ENCODE data around the gene ARHGAP4.

The ARHGAP4 gene

DNA sequence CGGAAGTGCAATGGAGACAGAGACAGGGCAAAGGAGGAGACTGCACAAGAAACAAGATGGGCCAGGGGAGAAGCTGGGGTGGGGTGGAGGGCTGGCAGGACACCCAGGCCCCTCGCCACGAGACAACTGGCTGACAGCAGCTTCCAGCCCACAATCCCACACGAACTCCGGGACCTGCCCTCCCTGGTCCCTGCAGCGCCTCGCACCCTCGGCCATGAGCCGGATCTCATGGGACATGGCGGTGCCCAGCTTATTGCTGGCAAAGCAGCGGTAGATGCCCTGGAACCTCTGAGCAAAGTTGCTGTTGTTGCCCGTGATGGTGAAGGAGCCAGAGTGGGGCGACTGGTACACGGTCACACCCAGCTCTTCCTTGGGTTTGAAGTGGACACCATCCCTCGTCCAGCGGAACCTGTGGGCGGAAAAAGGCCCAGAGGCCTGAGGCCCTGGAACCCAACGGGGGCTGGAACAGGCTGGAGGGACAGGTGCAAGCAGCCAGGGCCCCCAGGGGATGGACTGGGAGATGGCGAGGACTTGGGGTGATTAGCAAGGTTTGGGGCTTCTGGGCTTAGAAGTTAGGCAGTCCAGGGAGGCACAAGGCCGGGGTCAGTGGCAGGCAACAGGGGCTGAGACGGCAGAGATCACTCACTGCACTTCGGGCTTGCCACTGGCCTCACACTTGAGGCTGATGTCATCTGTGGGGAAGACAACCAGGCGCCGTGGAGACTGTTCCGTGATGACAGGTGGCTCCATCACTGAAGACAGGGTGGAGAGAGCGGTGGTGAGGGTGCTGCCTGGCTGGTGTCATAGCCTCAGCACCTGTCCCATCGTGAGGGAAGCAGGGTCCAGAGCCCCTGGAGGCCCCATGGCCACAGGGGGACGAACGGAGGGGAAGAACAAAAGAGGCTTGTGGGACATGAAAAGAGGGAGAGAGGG is 53.9 kb downstream of the ARHGAP4 start:
- H3K36me3 ChIP-seq (ENCODE audit: control insufficient read depth in 5 of 5, insufficient read depth in 5 of 5, low read length in 5 of 5), result no peaks in the 10 kb centered on the region
- H3K4me1 ChIP-seq (ENCODE audit: control insufficient read depth in 5 of 5, insufficient read depth in 5 of 5, low read length in 5 of 5), result no peaks in the 10 kb centered on the region
- H3K27me3 ChIP-seq (ENCODE audit: control insufficient read depth in 5 of 5, insufficient read depth in 4 of 5, low read length in 5 of 5), result peaks cover 18 to 67% (median 57%) of the 10 kb centered on the region in 5 donors
- H3K27ac ChIP-seq (ENCODE audit: low read depth, low read length), result no peak overlapping the region
- H3K9ac ChIP-seq (ENCODE audit: low read length in 5 of 5), result no peak overlapping the region
- peaks cover 0 to 2% (median 0%) of the 10 kb centered on the region in 5 donors for H3K9me3 ChIP-seq (ENCODE audit: control insufficient read depth in 5 of 5, low read length in 5 of 5)
- H3K4me3 ChIP-seq (ENCODE audit: low read depth in 1 of 5, low read length in 5 of 5), result no peak overlapping the region

DNA sequence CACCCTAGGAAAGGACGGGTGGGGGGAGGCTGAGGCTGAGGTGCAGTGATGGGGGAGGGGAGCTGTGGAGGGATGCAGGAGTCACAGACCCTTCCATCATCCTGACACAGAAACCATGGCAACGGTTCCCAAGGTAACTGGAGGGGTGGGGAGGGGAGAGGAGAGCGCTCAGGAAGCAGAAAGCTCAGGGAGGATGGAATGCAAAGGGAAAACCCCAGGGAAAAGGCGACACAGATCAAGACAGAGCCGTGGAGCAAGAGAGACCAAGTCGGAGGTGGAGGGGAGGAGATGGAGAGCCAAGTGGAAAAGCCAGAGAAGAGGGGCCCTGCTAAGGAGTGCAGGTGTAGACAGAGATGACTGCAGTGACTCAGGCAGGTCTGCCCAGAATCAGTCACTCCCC is 54.6 kb downstream of the ARHGAP4 start:
- Histone ChIP-seq H3K27ac (ENCODE audit: low read depth, low read length) (no peak overlapping the region), H3K9me3 (ENCODE audit: control insufficient read depth in 5 of 5, low read length in 5 of 5) (peaks cover 0 to 6% (median 0%) of the 10 kb centered on the region in 5 donors), H3K4me3 (ENCODE audit: low read depth in 1 of 5, low read length in 5 of 5) (no peak overlapping the region), H3K36me3 (ENCODE audit: control insufficient read depth in 5 of 5, insufficient read depth in 5 of 5, low read length in 5 of 5) (no peaks in the 10 kb centered on the region), H3K27me3 (ENCODE audit: control insufficient read depth in 5 of 5, insufficient read depth in 4 of 5, low read length in 5 of 5) (peaks cover 18 to 67% (median 60%) of the 10 kb centered on the region in 5 donors), H3K4me1 (ENCODE audit: control insufficient read depth in 5 of 5, insufficient read depth in 5 of 5, low read length in 5 of 5) (no peaks in the 10 kb centered on the region), H3K9ac (ENCODE audit: low read length in 5 of 5) (no peak overlapping the region)

DNA sequence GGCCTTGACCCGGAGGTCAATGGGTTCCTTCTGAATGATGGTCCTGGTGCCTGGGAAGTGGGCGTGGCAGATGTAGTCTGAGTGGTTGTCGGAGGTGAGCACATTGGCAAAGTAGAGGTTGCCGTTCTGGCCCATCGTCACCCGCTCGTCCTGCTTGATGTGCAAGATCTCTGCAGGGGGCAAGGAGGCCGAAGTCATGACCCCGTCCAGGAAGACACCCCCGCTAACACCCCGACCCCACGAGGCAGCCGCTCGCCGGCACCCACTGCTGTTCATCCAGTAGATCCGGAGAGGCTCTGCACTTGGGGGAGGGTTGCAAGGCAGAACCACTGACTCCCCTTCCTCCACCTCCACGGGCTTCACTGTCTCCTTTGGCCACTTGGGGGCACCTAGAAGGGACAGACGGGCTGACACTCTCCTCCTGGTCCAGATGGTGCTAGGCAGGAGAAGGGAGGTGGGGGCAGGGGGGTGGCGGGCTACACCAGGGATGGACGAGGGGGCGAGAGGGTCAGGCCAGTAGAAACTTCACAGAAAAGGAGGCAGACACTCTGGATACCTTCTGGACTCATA is 55.2 kb downstream of the ARHGAP4 start:
- Histone ChIP-seq H3K27ac (ENCODE audit: low read depth, low read length) (no peak overlapping the region), H3K27me3 (ENCODE audit: control insufficient read depth in 5 of 5, insufficient read depth in 4 of 5, low read length in 5 of 5) (peaks cover 16 to 62% (median 56%) of the 10 kb centered on the region in 5 donors), H3K9me3 (ENCODE audit: control insufficient read depth in 5 of 5, low read length in 5 of 5) (peaks cover 0 to 6% (median 0%) of the 10 kb centered on the region in 5 donors), H3K4me1 (ENCODE audit: control insufficient read depth in 5 of 5, insufficient read depth in 5 of 5, low read length in 5 of 5) (no peaks in the 10 kb centered on the region), H3K9ac (ENCODE audit: low read length in 5 of 5) (no peak overlapping the region), H3K36me3 (ENCODE audit: control insufficient read depth in 5 of 5, insufficient read depth in 5 of 5, low read length in 5 of 5) (no peaks in the 10 kb centered on the region), H3K4me3 (ENCODE audit: low read depth in 1 of 5, low read length in 5 of 5) (no peak overlapping the region)

DNA sequence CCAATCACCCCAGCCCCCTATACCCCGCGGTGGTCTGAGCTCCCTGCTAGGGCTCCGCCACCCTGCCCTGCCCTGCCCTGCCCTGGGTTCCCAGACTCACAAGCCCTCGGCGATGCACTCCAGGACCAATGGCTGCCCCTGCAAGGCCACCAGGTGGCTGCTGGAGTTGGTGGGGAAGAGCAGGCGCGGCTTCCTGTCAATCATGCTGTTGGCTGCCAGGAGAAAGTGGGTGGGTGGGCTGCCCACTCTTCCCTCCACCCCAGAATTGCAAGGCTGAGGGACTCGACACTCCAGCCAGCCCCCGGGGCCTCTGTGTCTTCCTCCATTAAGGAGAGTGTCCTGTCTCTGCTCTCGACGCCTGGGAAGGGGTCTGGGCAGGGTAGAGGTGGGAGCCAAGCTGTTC is 55.8 kb downstream of the ARHGAP4 start:
- peaks cover 0 to 7% (median 0%) of the 10 kb centered on the region in 5 donors for H3K9me3 ChIP-seq (ENCODE audit: control insufficient read depth in 5 of 5, low read length in 5 of 5)
- peaks cover 16 to 64% (median 57%) of the 10 kb centered on the region in 5 donors for H3K27me3 ChIP-seq (ENCODE audit: control insufficient read depth in 5 of 5, insufficient read depth in 4 of 5, low read length in 5 of 5)
- H3K27ac ChIP-seq (ENCODE audit: low read depth, low read length), result no peak overlapping the region
- H3K4me1 ChIP-seq (ENCODE audit: control insufficient read depth in 5 of 5, insufficient read depth in 5 of 5, low read length in 5 of 5), result no peaks in the 10 kb centered on the region
- no peak overlapping the region for H3K9ac ChIP-seq (ENCODE audit: low read length in 5 of 5)
- no peaks in the 10 kb centered on the region for H3K36me3 ChIP-seq (ENCODE audit: control insufficient read depth in 5 of 5, insufficient read depth in 5 of 5, low read length in 5 of 5)
- H3K4me3 ChIP-seq (ENCODE audit: low read depth in 1 of 5, low read length in 5 of 5), result no peak overlapping the region

DNA sequence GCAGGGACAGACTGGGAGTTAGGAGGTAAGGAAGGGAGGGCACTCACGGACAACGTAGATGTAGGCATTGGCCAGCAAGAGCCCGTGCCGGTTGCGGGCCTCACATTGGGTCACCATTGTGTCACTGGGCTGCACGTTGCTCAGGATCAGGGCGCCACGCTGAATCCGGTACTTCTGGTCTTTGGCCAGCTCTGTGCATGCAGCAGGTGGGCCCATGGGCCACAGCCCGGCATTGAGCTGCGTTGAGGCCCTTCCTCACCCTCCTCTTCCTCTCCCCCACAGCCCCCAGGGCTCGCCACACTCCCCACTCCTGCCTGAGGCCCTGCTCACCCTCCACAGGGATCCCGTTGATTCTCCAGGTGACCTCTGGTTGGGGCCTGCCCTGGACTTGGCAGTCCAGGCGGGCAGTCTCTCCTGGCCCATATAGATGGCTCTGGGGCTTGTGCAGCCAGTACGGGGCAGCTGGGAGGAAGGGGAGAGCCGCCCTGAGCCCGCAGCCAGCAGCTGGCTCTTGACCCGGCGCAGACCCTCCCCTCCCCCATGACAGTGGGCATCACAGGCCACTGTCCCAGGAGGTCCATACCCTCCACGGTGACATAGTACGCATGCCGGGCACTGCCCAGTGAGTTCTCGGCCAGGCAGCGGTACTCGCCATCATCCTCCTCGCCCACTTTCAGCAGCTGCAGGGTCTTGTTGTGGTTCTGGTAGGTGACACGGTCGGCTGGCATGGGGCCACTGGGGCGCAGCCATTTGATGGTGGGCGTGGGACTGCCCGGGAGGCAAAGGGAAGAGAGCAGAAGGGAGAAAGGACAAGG is 56.4 kb downstream of the ARHGAP4 start:
- H3K27me3 ChIP-seq (ENCODE audit: control insufficient read depth in 5 of 5, insufficient read depth in 4 of 5, low read length in 5 of 5), result peaks cover 16 to 68% (median 63%) of the 10 kb centered on the region in 5 donors

DNA sequence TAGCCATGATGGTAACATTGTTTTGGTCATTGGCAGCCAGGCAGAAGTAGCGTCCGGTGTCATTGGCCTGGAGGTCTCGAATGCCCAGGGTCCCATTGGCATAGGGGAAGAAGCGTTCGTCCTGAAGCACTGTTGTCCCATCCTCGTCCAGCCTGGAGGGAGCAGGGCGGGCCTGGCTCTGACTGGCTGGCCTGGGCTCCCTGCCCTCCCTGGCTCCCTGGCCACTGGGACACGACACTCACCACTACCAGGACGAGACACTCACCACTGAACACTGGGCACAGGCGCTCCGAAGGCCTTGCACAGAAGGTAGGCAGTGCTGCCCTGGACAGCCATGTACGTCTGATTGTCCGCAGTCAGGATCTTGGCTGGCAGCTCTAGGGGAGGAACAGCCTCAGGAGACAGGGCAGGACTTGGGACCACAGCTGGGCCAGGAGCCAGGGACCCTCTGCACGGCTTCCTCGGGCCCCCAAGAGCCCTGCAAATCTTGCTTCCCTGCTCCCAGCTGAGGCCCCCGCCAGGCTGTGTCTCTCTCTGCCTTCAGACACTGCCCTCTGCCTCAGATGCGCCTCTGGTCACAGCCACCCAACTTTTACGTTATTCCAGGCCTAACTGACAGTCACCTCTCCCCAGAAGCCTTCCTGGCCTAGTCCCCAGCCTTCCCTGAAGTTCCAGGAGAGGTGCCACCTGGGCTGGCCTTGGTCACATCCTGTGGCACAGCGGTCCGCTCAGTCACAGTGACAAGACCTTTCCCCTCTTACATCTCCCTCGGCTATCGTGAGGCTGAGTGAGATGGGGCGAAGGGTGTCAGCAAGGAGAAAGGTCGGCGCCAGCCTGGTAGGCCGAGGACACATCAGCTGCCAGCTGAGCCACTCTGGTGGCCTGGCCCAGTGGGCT is 57.2 kb downstream of the ARHGAP4 start:
- Histone ChIP-seq H3K9ac (ENCODE audit: low read length in 5 of 5) (no peak overlapping the region), H3K36me3 (ENCODE audit: control insufficient read depth in 5 of 5, insufficient read depth in 5 of 5, low read length in 5 of 5) (no peaks in the 10 kb centered on the region), H3K27me3 (ENCODE audit: control insufficient read depth in 5 of 5, insufficient read depth in 4 of 5, low read length in 5 of 5) (peaks cover 19 to 68% (median 62%) of the 10 kb centered on the region in 5 donors), H3K9me3 (ENCODE audit: control insufficient read depth in 5 of 5, low read length in 5 of 5) (peaks cover 0 to 6% (median 0%) of the 10 kb centered on the region in 5 donors), H3K4me1 (ENCODE audit: control insufficient read depth in 5 of 5, insufficient read depth in 5 of 5, low read length in 5 of 5) (no peaks in the 10 kb centered on the region), H3K27ac (ENCODE audit: low read depth, low read length) (no peak overlapping the region), H3K4me3 (ENCODE audit: low read depth in 1 of 5, low read length in 5 of 5) (no peak overlapping the region)

More for the DNA sequence above, 56.4 kb downstream of the ARHGAP4 start:
- Histone ChIP-seq H3K4me3 (ENCODE audit: low read depth in 1 of 5, low read length in 5 of 5) (no peak overlapping the region), H3K27ac (ENCODE audit: low read depth, low read length) (no peak overlapping the region), H3K9me3 (ENCODE audit: control insufficient read depth in 5 of 5, low read length in 5 of 5) (peaks cover 0 to 8% (median 0%) of the 10 kb centered on the region in 5 donors), H3K4me1 (ENCODE audit: control insufficient read depth in 5 of 5, insufficient read depth in 5 of 5, low read length in 5 of 5) (no peaks in the 10 kb centered on the region), H3K9ac (ENCODE audit: low read length in 5 of 5) (no peak overlapping the region), H3K36me3 (ENCODE audit: control insufficient read depth in 5 of 5, insufficient read depth in 5 of 5, low read length in 5 of 5) (no peaks in the 10 kb centered on the region)

DNA sequence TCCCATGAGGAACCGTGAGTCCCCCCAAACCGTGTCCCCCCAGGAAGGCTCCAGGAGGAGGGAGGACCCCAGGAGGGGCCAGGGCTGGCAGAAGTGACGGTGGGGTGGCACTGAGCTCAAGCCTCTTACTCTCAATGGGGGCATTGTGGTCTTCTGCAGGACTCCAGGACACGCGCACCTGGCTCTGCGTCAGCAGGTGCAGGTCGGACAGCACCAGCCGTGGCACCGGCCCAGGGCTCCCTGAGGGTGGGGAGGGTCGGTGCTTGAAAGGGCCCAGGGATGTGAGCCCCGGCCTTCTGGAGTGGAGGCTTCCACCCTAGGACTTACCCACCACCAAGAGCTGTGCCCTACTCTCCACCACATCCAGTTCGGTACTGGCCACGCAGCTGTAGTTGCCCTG is 58.4 kb downstream of the ARHGAP4 start:
- H3K27me3 ChIP-seq (ENCODE audit: control insufficient read depth in 5 of 5, insufficient read depth in 4 of 5, low read length in 5 of 5), result peaks cover 23 to 66% (median 62%) of the 10 kb centered on the region in 5 donors

DNA sequence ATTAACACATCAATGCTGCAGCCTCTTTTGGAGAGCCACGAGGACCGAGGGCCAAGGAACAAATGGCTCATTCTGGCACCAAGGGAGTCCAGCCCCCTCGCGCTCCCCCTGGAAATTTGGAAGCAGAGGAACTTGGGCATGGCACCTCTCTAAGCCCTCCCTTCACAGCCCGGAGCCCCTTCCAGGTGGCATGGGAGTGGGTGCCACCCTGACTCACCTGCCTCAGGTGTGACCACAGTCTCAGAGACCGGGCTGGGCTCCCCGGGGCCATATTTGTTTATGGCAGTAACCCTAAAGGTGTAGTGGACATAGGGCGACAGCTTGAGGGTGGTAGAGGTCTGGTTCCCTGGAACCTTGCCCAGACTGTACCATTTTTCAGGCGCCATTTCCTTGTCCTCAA is 58.9 kb downstream of the ARHGAP4 start:
- Histone ChIP-seq H3K27me3 (ENCODE audit: control insufficient read depth in 5 of 5, insufficient read depth in 4 of 5, low read length in 5 of 5) (peaks cover 23 to 64% (median 62%) of the 10 kb centered on the region in 5 donors), H3K27ac (ENCODE audit: low read depth, low read length) (no peak overlapping the region), H3K4me3 (ENCODE audit: low read depth in 1 of 5, low read length in 5 of 5) (no peak overlapping the region), H3K9ac (ENCODE audit: low read length in 5 of 5) (no peak overlapping the region), H3K4me1 (ENCODE audit: control insufficient read depth in 5 of 5, insufficient read depth in 5 of 5, low read length in 5 of 5) (no peaks in the 10 kb centered on the region), H3K9me3 (ENCODE audit: control insufficient read depth in 5 of 5, low read length in 5 of 5) (peaks cover 0 to 6% (median 0%) of the 10 kb centered on the region in 5 donors), H3K36me3 (ENCODE audit: control insufficient read depth in 5 of 5, insufficient read depth in 5 of 5, low read length in 5 of 5) (no peaks in the 10 kb centered on the region)

More for the DNA sequence above, 58.4 kb downstream of the ARHGAP4 start:
- no peak overlapping the region for H3K4me3 ChIP-seq (ENCODE audit: low read depth in 1 of 5, low read length in 5 of 5)
- no peaks in the 10 kb centered on the region for H3K4me1 ChIP-seq (ENCODE audit: control insufficient read depth in 5 of 5, insufficient read depth in 5 of 5, low read length in 5 of 5)
- H3K36me3 ChIP-seq (ENCODE audit: control insufficient read depth in 5 of 5, insufficient read depth in 5 of 5, low read length in 5 of 5), result no peaks in the 10 kb centered on the region
- no peak overlapping the region for H3K9ac ChIP-seq (ENCODE audit: low read length in 5 of 5)
- no peak overlapping the region for H3K27ac ChIP-seq (ENCODE audit: low read depth, low read length)
- H3K9me3 ChIP-seq (ENCODE audit: control insufficient read depth in 5 of 5, low read length in 5 of 5), result peaks cover 0 to 6% (median 0%) of the 10 kb centered on the region in 5 donors
